OCI-M2 (cell line): Measurements from ENCODE around the gene ALK.

Experiments
- DNase-seq: peaks from one replicate; lab custom pipeline; 2025; ENCODE audit not compliant: unreplicated experiment; lab: John Stamatoyannopoulos, UW

ALK gene

DNA sequence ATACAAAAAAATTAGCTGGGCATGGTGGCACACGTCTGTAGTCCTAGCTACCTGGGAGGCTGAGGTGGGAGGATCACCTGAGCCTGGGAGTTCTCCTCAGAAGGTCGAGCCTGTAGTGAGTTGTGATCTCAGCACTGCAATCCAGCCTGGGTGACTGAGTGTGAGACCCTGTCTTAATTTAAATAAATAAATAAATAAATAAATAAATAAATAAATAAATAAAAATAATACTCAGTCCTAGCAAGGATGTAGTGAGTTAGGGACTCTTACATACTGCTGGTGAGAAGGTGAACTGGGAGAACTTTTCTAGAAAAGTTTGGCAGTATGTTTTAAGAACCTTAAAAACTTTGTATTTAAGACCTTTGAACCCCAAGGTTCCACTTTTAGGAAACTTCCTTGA lies 576.1 kb downstream of the ALK start:
- no peak for DNase-seq

DNA sequence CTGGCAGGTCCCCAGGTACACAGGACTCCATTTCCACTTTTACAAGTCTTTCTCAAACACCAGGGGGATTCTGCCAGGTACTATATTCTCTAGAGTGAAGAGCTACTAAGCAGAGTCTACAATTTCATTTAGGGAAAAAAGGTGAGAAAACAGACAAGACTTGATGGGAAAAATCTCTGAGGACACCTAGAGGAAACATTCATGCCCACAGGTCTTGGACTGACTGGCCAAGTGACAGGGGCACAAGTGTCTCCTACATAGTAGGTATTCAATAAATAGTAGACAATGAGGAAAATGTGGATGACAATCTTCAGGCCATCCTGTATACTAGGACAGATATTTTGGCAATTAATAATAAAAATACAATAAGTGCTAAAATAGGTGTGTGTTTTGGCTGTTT lies 577.6 kb downstream of the ALK start:
- no peak for DNase-seq

- DNase-seq: no peak
Measured at GRCh38 chr2:29336341-29337241, 584.8 kb downstream of the ALK start.

DNA sequence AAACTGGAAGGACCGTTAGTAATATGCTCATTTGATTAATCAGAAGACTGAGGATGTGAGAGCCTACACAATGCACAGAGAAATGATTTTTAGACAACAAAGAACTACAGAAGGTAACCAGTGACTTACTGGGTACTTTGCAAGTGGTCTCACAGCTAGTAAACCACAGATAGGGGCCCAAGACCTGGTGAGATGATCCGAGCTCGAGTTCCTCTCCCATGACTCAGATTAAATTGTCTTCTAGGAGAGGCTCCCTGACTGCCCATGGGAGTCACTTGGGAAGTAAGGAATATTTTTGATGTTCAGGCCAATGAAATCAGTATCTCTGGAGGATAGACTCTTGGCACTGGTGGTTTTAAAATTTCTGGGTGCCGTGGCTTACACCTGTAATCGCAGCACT lies 586.0 kb downstream of the ALK start:
- DNase-seq: no peak

DNA sequence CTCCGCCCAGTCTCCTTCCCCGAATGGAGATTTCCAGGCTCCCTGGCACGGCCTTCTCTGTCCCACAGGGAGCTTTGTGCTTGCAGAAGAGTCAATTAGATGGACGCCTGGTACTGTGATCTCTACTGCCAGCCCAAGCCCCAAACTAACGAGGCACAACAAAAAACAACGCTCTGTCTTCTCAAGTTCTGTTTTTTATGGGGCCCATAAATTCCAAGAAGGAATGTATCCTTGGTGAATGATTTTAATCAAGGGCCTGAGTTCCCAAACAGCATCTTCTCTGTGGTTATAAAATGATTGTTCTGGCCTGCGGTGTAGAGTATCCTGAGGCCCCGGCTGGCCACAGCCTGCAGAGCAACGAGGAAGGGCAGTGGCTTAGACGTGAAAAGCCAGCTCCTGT lies 586.7 kb downstream of the ALK start:
- no peak for DNase-seq

GRCh38 chr2:29332540-29332939 lies 588.8 kb downstream of the ALK start:
- no peak for DNase-seq

DNA sequence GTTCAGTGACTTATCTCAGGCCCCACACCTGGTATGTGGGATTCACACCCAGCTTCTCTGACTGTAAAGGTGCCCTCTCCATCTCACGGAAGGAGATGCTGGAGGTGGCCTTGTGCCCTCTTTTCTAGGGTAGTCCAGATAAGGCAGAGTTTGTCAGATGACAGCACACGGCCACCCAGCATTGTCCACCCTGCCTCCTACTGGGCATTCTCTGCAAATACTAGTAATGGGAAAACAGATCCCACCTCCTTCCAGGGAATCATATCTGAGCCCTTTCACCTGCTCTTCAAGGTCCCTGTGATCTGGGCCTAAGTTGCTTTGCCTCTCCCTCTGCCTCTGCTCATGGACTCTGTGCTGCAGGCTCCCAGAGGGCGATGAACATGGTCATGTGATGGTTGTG lies 591.5 kb downstream of the ALK start:
- DNase-seq: no peak

DNA sequence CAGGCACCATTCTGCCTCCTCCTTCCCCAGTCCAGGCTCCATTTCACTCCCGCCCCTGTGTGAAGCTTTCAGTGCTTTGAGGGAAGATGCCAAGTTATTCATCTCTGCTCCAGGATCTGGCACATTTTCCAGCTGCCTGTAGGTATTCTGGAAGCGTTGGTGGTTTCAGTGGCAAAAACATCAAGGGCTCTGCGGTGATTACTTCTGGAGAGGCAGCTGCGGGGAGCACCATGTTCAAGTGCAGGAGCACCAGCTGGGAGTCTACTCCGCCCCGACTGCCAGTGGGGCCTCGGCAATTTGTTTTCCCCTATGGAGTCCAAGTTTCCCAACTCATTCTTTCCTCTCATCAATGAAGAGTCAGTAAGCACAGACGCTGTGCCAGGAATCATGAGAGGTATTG lies 594.5 kb downstream of the ALK start:
- no peak for DNase-seq

DNA sequence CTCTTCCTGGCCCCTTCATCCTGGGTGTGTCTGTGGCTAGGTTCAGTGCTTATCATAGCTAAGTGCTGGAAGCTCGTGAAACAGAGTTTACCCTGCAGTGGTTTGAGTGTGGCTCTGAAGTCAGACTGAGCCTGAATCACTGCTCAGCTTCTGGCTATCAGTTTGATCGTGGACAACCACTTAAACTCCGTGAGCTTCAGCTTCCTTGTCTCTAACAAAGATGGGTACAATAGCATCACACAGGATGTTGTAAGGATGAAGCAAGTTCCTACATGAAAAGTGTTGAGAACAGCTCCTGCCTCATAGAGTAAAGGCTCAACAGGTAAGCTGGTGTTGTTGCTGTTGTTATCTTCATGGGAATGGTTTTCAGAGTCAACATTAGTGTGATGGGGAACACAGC lies 595.8 kb downstream of the ALK start:
- DNase-seq: no peak

DNA sequence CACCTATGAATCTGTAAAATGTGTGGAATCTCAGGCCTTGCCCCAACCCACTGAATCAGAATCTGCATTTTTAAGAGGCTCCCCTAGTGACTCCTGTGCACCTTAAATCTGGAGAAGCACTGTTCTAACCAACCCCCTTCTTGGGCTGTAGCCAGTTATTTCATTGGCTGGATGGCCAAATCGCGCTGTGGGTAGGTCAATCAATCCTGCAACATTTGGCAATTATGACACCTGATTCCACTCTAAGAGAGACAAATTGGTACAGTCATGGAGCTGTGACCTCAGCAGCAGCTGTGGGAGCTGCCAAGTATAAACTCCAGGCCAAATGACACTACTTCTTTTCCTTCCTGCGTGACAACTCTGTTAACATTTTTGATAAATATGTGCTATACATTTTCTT lies 597.4 kb downstream of the ALK start:
- DNase-seq: no peak

DNA sequence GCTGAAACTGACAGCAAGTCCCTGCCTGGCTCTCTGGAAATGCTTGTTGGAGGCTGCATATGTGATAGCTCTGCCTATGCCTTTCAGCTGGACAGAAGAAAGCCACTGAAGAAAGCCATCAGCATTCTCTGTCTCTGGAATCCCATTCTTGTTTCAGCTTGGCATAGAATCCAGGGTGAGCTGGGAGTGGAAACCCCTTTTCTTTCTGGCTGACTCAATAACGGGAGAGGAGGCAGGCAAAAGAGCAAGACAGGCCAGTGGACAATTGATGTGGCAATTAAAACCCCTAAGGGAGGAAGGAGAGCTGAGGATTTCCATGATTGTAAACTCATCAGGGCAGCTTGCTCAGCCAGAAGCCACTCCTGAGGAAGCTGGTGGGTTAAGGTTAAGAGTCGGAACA lies 598.1 kb downstream of the ALK start:
- no peak for DNase-seq

DNA sequence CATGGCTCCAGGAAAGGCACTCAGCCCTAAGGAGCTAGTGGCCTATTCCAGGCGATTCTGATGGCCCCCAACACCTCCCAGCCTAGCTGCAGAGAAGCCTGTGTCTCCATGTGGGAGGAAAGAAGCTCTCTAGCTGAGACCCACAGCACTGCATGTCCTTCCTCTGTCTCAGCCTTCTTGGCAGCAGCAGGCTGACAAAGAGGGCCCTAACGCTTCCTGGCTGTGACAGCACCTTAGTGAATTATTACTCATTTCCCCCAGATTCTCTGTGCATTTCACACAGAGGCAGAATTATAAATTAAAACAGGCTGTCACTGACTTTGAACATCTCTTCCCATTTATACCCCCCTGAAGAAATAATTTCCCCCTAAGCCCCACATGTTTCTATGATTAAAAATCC lies 599.4 kb downstream of the ALK start:
- no peak for DNase-seq

- DNase-seq: no peak
Measured at GRCh38 chr2:29317801-29318485, 603.4 kb downstream of the ALK start.

DNA sequence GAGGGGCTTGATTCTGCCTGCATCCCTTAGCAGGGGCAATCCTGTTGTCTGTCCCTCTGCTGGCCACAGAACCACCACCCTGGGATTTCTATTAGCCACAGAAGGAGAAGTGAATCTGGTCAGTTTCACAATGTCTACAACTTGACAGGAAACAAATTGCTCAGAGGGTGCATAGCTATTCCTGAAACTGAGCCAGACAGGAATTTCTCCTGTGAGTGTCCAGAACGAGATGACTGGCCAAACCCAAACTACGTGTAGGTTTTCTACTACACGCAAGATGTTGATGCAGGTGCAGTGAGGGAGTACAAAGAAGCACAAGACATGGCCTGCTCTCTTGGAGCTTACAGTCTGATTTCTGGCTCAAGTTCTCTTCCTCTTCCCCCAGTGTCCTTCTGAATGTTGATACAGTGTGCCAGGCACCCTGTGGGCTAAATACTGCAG lies 604.3 kb downstream of the ALK start:
- DNase-seq: no peak

DNA sequence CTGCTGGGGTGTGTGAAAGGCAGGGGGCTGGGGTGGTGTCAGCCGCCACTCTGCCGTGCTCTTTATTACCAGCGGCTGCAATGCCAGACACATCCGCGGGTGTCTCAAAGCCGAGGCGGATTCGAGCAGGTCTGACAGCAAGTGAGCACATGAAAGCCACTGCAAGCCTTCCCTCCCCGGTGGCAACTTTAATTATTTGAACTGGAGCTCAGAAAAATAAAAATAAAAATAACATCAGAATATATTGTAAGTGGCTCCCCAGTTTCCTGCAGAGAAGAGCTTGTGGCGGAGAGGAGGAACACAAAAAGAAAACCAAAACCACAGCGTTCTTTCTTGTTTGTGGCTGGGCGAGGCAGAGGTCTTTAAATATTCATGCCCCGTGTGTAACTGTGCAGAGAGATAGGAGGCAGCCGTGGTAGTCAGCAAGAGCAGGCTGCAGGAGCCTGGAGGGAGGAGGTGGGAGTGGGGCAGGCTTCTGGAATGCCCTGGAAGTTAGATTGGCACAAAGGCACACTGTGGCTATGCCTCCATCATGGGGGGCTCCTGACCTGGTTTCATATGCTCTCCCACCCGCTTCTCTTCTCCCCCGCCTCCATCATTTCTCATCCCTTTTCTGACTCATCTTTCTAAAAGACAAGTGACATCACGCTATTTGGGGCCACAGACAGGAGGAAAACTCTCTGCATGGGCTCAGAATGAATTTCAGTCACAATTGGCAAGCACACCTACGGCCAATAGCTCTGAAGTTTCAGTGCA lies 606.4 kb downstream of the ALK start:
- DNase-seq: no peak

- DNase-seq: no peak
Measured at GRCh38 chr2:29311458-29311857, 609.9 kb downstream of the ALK start.

DNA sequence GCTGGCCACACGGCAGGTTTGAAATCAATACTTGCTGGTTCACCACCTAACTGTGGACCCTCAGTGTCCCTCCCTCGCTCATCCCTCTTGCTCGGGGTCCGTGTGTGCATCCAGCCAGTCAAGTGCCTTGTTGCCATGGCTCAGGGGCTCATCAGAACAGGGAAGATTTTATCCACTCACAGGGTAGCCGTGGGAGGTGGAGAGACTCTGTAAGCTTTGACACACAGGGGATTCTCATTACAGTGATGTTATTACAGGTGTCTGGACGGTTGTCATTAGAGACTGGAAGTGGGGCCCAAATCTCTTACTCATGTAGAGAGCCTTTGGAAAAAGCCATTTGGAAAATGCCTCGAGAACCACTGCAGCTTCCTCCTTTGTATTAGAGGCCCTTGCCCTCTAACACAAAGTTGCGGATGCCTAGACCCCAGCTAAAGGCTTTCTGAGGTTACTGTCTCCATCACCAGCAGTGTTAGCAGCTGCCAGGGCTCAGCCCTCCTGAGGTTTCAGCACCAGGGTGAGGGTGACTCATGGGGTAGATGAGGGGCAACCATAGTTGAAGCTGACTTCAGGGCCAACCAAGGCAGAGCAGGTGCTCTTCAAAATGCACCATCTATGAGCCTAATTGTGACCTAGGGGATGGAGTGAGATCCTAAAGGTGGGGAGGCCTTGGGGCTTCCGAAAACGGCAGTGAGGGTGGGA lies 610.6 kb downstream of the ALK start:
- no peak for DNase-seq

GRCh38 chr2:29309090-29310029 lies 612.0 kb downstream of the ALK start:
- no peak for DNase-seq

DNA sequence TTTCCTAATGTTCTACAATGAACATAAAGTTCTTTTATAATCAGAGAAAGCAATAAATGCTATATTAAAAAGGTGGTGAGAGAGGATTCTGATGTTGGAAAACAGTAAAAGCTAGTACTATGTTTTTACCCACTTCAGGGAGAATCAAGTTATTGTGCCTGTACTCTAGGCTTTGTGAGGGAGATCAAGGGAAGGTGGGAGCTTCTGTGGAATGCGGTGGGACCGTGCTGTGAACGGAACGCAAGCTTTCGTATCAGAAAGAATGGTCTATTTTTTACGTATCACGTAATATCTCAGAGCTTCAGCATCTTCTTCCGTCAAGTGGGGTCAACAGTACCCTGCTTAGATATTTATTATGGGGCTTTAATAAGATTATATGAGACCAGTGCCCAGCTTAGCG lies 613.0 kb downstream of the ALK start:
- DNase-seq: no peak

DNA sequence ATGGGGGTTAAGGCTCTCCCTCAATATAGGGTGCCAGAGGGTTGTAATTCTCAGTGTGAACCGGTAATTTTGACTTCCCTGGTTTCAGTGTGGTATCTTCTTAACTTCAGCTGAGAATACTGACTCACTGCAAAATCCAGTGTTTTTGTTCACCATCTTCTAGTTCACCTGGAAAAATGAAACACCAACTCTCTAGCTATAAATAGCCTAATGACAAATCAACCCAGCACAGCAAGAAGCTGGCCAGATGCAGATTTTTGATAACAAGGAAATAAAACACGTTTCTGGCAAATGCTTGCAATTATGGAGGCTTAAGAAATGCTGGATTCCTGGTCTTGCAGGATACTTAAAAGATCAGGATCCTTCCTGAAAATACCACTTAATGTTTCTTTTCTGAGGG lies 613.9 kb downstream of the ALK start:
- DNase-seq: no peak
